Endothelial cell of umbilical vein (primary cell): Measurements from ENCODE around the gene PLA2G10. TPM values are rescaled to one million over a fixed set of nuclear protein-coding genes. Genes with fewer than 3 reads are reported as not detected.

Source experiments
- BruUV-seq: library from RNA; stranded (reverse); fragments of 400-500 nt; replicated peaks from 2 replicates; lab custom pipeline; 2021; lab: Mats Ljungman, UMichigan
- CTCF ChIA-PET: fragments of 300-600, 350-600 bp; sonication (Branson Sonifier 250); formaldehyde crosslinking; loops from one replicate; lab custom pipeline; 2021; ENCODE audit warnings: antibody characterized with exemption, inconsistent platforms; lab: Charles Lee
- POLR2A ChIA-PET: fragments of 300-600, 350-600 bp; sonication (Branson Sonifier 250); formaldehyde crosslinking; loops from one replicate; lab custom pipeline; 2021; ENCODE audit warnings: antibody characterized with exemption, inconsistent platforms; lab: Charles Lee
- DNase-seq: peaks from one replicate; pipeline ENCODE4 v3.0.0-alpha.2; 2011; ENCODE audit warnings: low read depth, low spot score
- FAIRE-seq: peaks from 2 replicates; lab custom pipeline; 2011; peaks lifted over from hg19 to GRCh38; lab: Jason Lieb, UNC
- H2AFZ ChIP-seq: 2 replicates; pipeline ENCODE4 v1.6.0; 2012; ENCODE audit warnings: low read depth, low read length, control low read depth, inconsistent platforms
- H3K27ac ChIP-seq: 2 replicates; pipeline ENCODE4 v1.5.1; 2011; ENCODE audit warnings: low read depth, mild to moderate bottlenecking, control low read depth, low read length, moderate library complexity; ENCODE audit not compliant: insufficient read depth
- H3K27me3 ChIP-seq, 2 experiments: 2 replicates each; pipeline versions ENCODE4 v1.6.0 to v1.6.1; 2011; ENCODE audit warnings: low read length in 2 of 2, mixed read lengths in 1 of 2; ENCODE audit not compliant: control insufficient read depth in 2 of 2, insufficient read depth in 2 of 2
- H3K36me3 ChIP-seq, 2 experiments: 2 replicates in 1 of 2; 3 replicates in 1 of 2; pipeline ENCODE4 v1.5.1; 2011; ENCODE audit warnings: low read length in 2 of 2, mild to moderate bottlenecking in 1 of 2, moderate library complexity in 1 of 2; ENCODE audit not compliant: control insufficient read depth in 2 of 2, insufficient read depth in 2 of 2; ENCODE audit errors: extremely low read depth in 1 of 2
- H3K4me1 ChIP-seq: 3 replicates; pipeline ENCODE4 v1.5.1; 2011; ENCODE audit warnings: mild to moderate bottlenecking, low read length; ENCODE audit not compliant: control insufficient read depth, insufficient read depth; ENCODE audit errors: extremely low read depth
- H3K4me2 ChIP-seq: 2 replicates; pipeline ENCODE4 v1.6.1; 2011; ENCODE audit warnings: low read length, control low read depth, mixed read lengths; ENCODE audit not compliant: insufficient read depth
- H3K4me3 ChIP-seq, 3 experiments: fragments of 200-600 bp in 1 of 3; sonication (generic), shearing (Covaris generic) in 1 of 3; replicated peaks in 1 of 3; 2 replicates each; pipeline ENCODE4 v1.5.1; 2011 to 2016; ENCODE audit warnings: control low read depth in 3 of 3, low read length in 3 of 3, mild to moderate bottlenecking in 2 of 3, inconsistent platforms in 1 of 3, low read depth in 1 of 3, moderate library complexity in 1 of 3; ENCODE audit not compliant: insufficient read depth in 1 of 3
- H3K79me2 ChIP-seq: 2 replicates; pipeline ENCODE4 v1.6.0; 2012; ENCODE audit warnings: low read length, inconsistent platforms; ENCODE audit not compliant: control insufficient read depth, insufficient read depth
- H3K9ac ChIP-seq: replicated peaks from 2 replicates; pipeline ENCODE3; 2011; ENCODE audit warnings: low read length, control low read depth; ENCODE audit not compliant: insufficient read depth; ENCODE audit errors: extremely low read depth
- H3K9me1 ChIP-seq: replicated peaks from 3 replicates; pipeline ENCODE4 v1.6.0; 2011; ENCODE audit warnings: mild to moderate bottlenecking, low read length; ENCODE audit not compliant: control insufficient read depth, insufficient read depth; ENCODE audit errors: extremely low read depth
- H3K9me3 ChIP-seq: replicated peaks from 2 replicates; pipeline ENCODE4 v1.5.1; 2012; ENCODE audit warnings: low read length, inconsistent platforms; ENCODE audit not compliant: control insufficient read depth, insufficient read depth
- H4K20me1 ChIP-seq: replicated peaks from 2 replicates; pipeline ENCODE3; 2011; ENCODE audit warnings: mild to moderate bottlenecking, low read length; ENCODE audit not compliant: control insufficient read depth, insufficient read depth; ENCODE audit errors: extremely low read depth
- EZH2 ChIP-seq: IDR thresholded peaks from 2 replicates; pipeline ENCODE4 v1.6.1; 2012; ENCODE audit warnings: borderline replicate concordance, low read depth, mild to moderate bottlenecking, moderate library complexity, low read length, inconsistent platforms; ENCODE audit not compliant: severe bottlenecking
- FOS ChIP-seq: IDR thresholded peaks from 2 replicates; pipeline ENCODE4 v1.6.1; 2011; ENCODE audit warnings: mild to moderate bottlenecking, low read length, moderate library complexity, borderline replicate concordance; ENCODE audit not compliant: insufficient read depth
- GATA2 ChIP-seq: IDR thresholded peaks from 2 replicates; pipeline ENCODE4 v1.7.0; 2011; ENCODE audit warnings: low read depth, mild to moderate bottlenecking, moderate library complexity, mixed read lengths, low read length; ENCODE audit not compliant: insufficient read length, insufficient read depth
- JUN ChIP-seq: IDR thresholded peaks from 2 replicates; pipeline ENCODE4 v1.6.1; 2011; ENCODE audit warnings: borderline replicate concordance, low read depth; ENCODE audit not compliant: insufficient read length, insufficient read depth
- MYC ChIP-seq: IDR thresholded peaks from one replicate; pipeline ENCODE4 v1.6.1; 2011; ENCODE audit warnings: mild to moderate bottlenecking, low read depth, low read length
- POLR2A ChIP-seq: IDR thresholded peaks from 2 replicates; pipeline ENCODE4 v1.6.1; 2012; ENCODE audit warnings: low read depth, mild to moderate bottlenecking, control low read depth, low read length
- dilution Hi-C: fragments of 300-500 bp; cut with MboI; formaldehyde crosslinking; loops from one replicate; pipeline ENCODE4 v1.15.0; 2019; ENCODE audit warnings: low sequenced_read_pairs; ENCODE audit not compliant: extremely low pct_ligation_motif_present
- intact Hi-C: fragments of 100-400 bp; cut with micrococcal nuclease; formaldehyde crosslinking; loops from one replicate; pipeline ENCODE4 v1.10.0; 2022
- polyA plus RNA-seq, 4 experiments: library from polyadenylated mRNA; depleted of rRNA in 3 of 4; stranded (reverse) in 3 of 4; unstranded in 1 of 4; fragments of >200 nt; gene quantifications; 2 replicates each; pipeline versions ENCODE4 v1.2.1 to v1.2.3, GENCODE V29; 2011 to 2012; ENCODE audit warnings: missing spikeins in 1 of 4
- total RNA-seq: library from RNA; stranded (reverse); gene quantifications from 2 replicates; pipeline ENCODE4 v1.2.3, GENCODE V29; 2021
- TF ChIP-seq, protein P1 (sequence below): IDR thresholded peaks from 2 replicates; pipeline ENCODE4 v1.6.1; 2011; ENCODE audit not compliant: insufficient read depth, insufficient read length
- TF ChIP-seq, protein P2 (sequence below), 2 donors: IDR thresholded peaks; 1 replicate in 1 of 2; 2 replicates in 1 of 2; pipeline ENCODE4 v1.5.1; 2011; ENCODE audit warnings: low read length in 2 of 2, mild to moderate bottlenecking in 2 of 2, moderate library complexity in 2 of 2, control low read depth in 1 of 2, inconsistent platforms in 1 of 2, low read depth in 1 of 2; ENCODE audit not compliant: insufficient read depth in 1 of 2; ENCODE audit errors: extremely low read depth in 1 of 2

Gene PLA2G10
- total and polyA plus RNA-seq, 2 donors (not counting 3 experiments of a cell fraction or from before 2014, with no cell fraction given): 0.25 TPM; not detected in 1

- intact Hi-C loops (no loop called here), dilution Hi-C loops (no loop called here)
- Histone ChIP-seq H3K9me3 (no peaks in the 10 kb centered on the region), H3K9ac (no peak overlapping the region), H3K4me2 (no peak overlapping the region), H3K36me3 (no peaks in the 10 kb centered on the region), H2AFZ (no peak overlapping the region), H3K27ac (no peak overlapping the region), H3K27me3 (no peaks in the 10 kb centered on the region), H4K20me1 (no peaks in the 10 kb centered on the region), H3K4me3 (no peak overlapping the region), H3K9me1 (no peaks in the 10 kb centered on the region), H3K79me2 (no peaks in the 10 kb centered on the region), H3K4me1 (no peaks in the 10 kb centered on the region)
- BruUV-seq: no TSS peak
- FAIRE-seq (no peak), DNase-seq (no peak)
- ChIA-PET CTCF (no interaction called here), POLR2A (no interaction called here)
- TF ChIP-seq MYC (no peak), JUN (no peak), GATA2 (no peak), POLR2A (no peak)
- TF ChIP-seq, protein P1, sequence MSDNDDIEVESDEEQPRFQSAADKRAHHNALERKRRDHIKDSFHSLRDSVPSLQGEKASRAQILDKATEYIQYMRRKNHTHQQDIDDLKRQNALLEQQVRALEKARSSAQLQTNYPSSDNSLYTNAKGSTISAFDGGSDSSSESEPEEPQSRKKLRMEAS: no peak
These were observed 16.5 kb downstream of the PLA2G10 start for GRCh38 chr16:14677627-14678026.

GRCh38 chr16:14676633-14677032 lies 17.5 kb downstream of the PLA2G10 start:
- ChIA-PET POLR2A (no interaction called here), CTCF (interaction anchor here (0.6 kb wide), 1 partner anchor 1082 kb away, joined by 3 read pairs; no protein-coding TSS in a partner anchor)
- no peak overlapping the region for H3K9ac ChIP-seq
- DNase-seq (no peak), FAIRE-seq (no peak)
- intact Hi-C loops: no loop called here
- H3K4me3 ChIP-seq: no peak overlapping the region
- no TSS peak for BruUV-seq
- no peak overlapping the region for H3K27ac ChIP-seq
- no peaks in the 10 kb centered on the region for H3K9me3 ChIP-seq
- no peaks in the 10 kb centered on the region for H3K4me1 ChIP-seq
- H3K36me3 ChIP-seq: no peaks in the 10 kb centered on the region
- H3K4me2 ChIP-seq: no peak overlapping the region
- no peaks in the 10 kb centered on the region for H3K79me2 ChIP-seq
- no peaks in the 10 kb centered on the region for H3K9me1 ChIP-seq
- dilution Hi-C loops: no loop called here
- TF ChIP-seq EZH2 (no peak), MYC (no peak), FOS (no peak), GATA2 (no peak), JUN (no peak)
- TF ChIP-seq, protein P2, sequence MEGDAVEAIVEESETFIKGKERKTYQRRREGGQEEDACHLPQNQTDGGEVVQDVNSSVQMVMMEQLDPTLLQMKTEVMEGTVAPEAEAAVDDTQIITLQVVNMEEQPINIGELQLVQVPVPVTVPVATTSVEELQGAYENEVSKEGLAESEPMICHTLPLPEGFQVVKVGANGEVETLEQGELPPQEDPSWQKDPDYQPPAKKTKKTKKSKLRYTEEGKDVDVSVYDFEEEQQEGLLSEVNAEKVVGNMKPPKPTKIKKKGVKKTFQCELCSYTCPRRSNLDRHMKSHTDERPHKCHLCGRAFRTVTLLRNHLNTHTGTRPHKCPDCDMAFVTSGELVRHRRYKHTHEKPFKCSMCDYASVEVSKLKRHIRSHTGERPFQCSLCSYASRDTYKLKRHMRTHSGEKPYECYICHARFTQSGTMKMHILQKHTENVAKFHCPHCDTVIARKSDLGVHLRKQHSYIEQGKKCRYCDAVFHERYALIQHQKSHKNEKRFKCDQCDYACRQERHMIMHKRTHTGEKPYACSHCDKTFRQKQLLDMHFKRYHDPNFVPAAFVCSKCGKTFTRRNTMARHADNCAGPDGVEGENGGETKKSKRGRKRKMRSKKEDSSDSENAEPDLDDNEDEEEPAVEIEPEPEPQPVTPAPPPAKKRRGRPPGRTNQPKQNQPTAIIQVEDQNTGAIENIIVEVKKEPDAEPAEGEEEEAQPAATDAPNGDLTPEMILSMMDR (IDR thresholded peaks at IDR 0.05; ENCODE audit: extremely low read depth in 1 of 2, insufficient read depth in 1 of 2, low read depth in 1 of 2, low read length in 2 of 2): no peak
- TF ChIP-seq, protein P1: no peak
- H2AFZ ChIP-seq: no peak overlapping the region
- H3K27me3 ChIP-seq: no peaks in the 10 kb centered on the region
- no peaks in the 10 kb centered on the region for H4K20me1 ChIP-seq
